GM18951 (cell line): ENCODE results near the gene DIDO1.

ENCODE experiments used
- POLR2A ChIP-seq: IDR thresholded peaks from 4 replicates; pipeline ENCODE4 v1.6.1; 2011; ENCODE audit warnings: mild to moderate bottlenecking; ENCODE audit not compliant: insufficient read length, insufficient read depth; ENCODE audit errors: extremely low read depth
- in situ Hi-C: fragments of 300-500 bp; cut with MboI; formaldehyde crosslinking; loops from one replicate; pipeline ENCODE4 v1.12.0; 2022; ENCODE audit warnings: low sequenced_read_pairs, mixed read lengths, inconsistent platforms; ENCODE audit not compliant: unreplicated experiment

The DIDO1 gene

GRCh38 chr20:62959998-62960436 is 33.7 kb upstream of the DIDO1 start:
- in situ Hi-C loops, result no loop called here
- TF ChIP-seq POLR2A, result no peak

- no peak for TF ChIP-seq POLR2A
- in situ Hi-C loops, result no loop called here
Observed at GRCh38 chr20:62959101-62959971, 33.0 kb upstream of the DIDO1 start.

GRCh38 chr20:62958388-62959100 is 32.2 kb upstream of the DIDO1 start:
- in situ Hi-C loops, result no loop called here
- TF ChIP-seq POLR2A, result no peak

- in situ Hi-C loops, result no loop called here
- no peak for TF ChIP-seq POLR2A
Observed at GRCh38 chr20:62957136-62958117, 31.1 kb upstream of the DIDO1 start.

DNA sequence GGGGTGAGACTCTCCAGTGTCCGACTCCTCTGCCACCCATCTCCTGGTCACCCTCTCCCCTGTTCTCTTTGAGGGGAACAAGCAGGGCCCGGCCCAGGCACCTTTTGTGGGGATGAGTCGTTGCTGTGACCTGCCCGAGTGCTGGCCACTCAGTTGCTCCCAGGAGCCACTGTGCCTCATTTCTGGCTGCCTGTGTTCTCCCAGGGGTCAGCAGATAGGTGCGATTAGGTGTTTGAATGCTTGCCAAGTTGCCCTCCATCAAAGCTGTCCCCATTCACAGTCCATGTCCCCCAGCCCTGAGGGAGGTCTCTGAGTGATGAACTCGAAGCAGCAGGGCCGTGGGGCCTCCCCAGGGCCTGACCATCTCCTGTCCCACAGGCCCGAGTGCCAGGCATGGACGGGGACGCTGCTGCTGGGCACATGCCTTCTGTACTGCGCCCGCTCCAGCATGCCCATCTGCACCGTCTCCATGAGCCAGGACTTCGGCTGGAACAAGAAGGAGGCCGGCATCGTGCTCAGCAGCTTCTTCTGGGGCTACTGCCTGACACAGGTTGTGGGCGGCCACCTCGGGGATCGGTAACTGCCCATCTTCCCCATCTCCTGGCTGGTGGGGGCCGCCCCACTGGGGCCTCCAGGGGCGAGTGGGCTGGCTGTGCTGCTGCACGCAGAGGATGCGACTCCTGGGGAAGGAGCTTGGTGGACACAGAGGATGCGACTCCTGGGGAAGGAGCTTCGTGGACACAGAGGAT is 30.3 kb upstream of the DIDO1 start:
- no peak for TF ChIP-seq POLR2A
- in situ Hi-C loops, result no loop called here

DNA sequence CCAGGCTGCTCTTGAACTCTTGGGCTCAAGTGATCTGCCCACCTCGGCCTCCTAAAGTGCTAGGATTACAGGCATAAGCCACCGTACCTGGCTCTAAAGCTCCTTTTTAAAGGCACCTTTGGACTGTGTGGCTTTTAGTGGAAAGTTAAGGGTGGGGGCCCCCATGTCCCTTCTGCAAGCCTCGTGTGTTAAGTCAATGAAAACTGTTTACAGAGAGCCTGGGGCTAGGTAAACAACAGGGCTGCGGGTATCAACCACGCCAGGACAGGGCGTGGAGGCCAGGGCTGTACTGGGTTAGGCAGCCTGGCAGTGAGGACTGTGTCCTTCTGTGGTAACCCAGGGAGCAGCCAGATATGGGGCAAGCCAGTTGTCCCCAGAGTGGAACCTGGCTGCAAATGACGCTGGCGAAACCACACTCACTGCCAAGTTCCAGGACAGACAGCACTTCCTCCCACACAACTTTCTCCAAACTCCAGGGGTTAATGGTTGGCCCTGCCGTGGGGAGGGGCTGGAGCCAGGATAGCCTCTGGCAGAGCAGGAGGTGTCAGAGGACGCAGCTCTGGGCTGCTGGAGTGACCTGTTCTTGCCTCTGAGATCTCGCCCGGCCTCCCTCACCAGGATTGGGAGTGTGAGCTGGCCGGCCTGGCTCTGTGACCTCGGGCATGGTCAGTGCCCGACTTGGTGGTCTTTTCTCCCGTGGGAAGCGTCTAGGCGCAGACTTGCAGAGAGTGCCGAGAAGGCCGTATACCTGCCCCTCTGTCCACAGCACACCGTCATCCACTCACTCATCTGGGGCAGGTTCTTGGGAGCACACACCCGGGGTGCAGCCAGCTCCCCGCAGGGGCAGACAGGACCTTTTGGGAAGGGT is 29.4 kb upstream of the DIDO1 start:
- no peak for TF ChIP-seq POLR2A
- in situ Hi-C loops, result no loop called here

GRCh38 chr20:62953839-62954703 is 27.8 kb upstream of the DIDO1 start:
- in situ Hi-C loops, result no loop called here
- TF ChIP-seq POLR2A, result peak; percentile 53

- in situ Hi-C loops, result no loop called here
- no peak for TF ChIP-seq POLR2A
Observed at GRCh38 chr20:62952968-62953838, 26.9 kb upstream of the DIDO1 start.

DNA sequence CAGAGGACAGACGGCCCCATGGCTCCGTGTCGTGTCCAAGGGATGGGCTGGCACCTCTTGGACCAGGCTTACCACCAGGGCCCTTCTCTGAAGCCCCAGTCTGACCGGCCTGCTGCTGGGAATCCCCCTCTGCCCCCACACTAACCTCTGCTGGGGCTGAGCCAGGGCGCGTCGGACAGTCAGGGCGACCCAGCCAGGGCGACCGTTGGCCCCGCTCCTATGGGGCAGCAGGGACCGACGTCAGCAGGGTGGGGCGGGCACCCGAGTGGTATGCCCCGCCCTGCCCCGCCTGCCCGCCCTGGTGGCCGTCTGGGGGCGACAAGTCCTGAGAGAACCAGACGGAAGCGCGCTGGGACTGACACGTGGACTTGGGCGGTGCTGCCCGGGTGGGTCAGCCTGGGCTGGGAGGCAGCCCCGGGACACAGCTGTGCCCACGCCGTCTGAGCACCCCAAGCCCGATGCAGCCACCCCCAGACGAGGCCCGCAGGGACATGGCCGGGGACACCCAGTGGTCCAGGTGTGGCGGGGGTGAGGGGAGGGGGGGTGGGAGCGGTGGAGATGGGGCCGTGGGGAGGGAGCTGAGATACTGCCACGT is 26.2 kb upstream of the DIDO1 start, which contains the start of gene SLC17A9:
Gene SLC17A9 (plus strand): TSS at position 337 of the 595 bp plus-strand sequence. CDS start 122 bp downstream, at position 459.
- TF ChIP-seq POLR2A, result peak; percentile 78
- in situ Hi-C loops, result no loop called here
